Lung (tissue), 16 donors: ENCODE results near the gene ARPC4. TPM values are rescaled to one million over a fixed set of nuclear protein-coding genes. Genes with fewer than 3 reads are reported as not detected.

ENCODE experiments used
- ATAC-seq: fragments of 200-7000 bp; cut with Tn5 transposase; one replicate; pipeline ENCODE4 v1.9.1; 2020; ENCODE audit warnings: moderate number of reproducible peaks; ENCODE audit not compliant: insufficient read depth, low FRiP score
- DNase-seq, 3 donors: peaks; one replicate each; pipeline ENCODE4 v3.0.0-alpha.2; 2013 to 2017
- H3K27ac ChIP-seq, 2 donors: one replicate each; pipeline ENCODE4 v1.5.1; 2013; ENCODE audit warnings: mild to moderate bottlenecking in 2 of 2, moderate library complexity in 2 of 2, control low read depth in 1 of 2, inconsistent platforms in 1 of 2, low read depth in 1 of 2, low read length in 1 of 2
- H3K27me3 ChIP-seq, 3 donors: one replicate each; pipeline ENCODE4 v1.5.1; 2013; ENCODE audit warnings: low read length in 2 of 3; ENCODE audit not compliant: control insufficient read depth in 3 of 3, insufficient read depth in 3 of 3
- H3K36me3 ChIP-seq, 4 donors: one replicate each; pipeline ENCODE4 v1.5.1; 2013; ENCODE audit warnings: low read length in 4 of 4, mild to moderate bottlenecking in 1 of 4, moderate library complexity in 1 of 4; ENCODE audit not compliant: control insufficient read depth in 4 of 4, insufficient read depth in 4 of 4
- H3K4me1 ChIP-seq, 5 donors: one replicate each; pipeline ENCODE4 v1.5.1; 2013; ENCODE audit warnings: low read length in 5 of 5, mild to moderate bottlenecking in 2 of 5, moderate library complexity in 1 of 5; ENCODE audit not compliant: control insufficient read depth in 5 of 5, insufficient read depth in 5 of 5
- H3K4me3 ChIP-seq: one replicate; pipeline ENCODE4 v1.5.1; 2013; ENCODE audit warnings: mild to moderate bottlenecking, control low read depth, moderate library complexity
- H3K9ac ChIP-seq, 2 donors: one replicate each; pipeline ENCODE4 v1.5.1; 2013; ENCODE audit warnings: low read length in 2 of 2, control low read depth in 1 of 2; ENCODE audit not compliant: insufficient read depth in 1 of 2
- H3K9me3 ChIP-seq, 4 donors: one replicate each; pipeline ENCODE4 v1.5.1; 2013; ENCODE audit warnings: low read length in 3 of 4, mild to moderate bottlenecking in 1 of 4, moderate library complexity in 1 of 4; ENCODE audit not compliant: control insufficient read depth in 4 of 4, insufficient read depth in 3 of 4
- CTCF ChIP-seq: IDR thresholded peaks from 2 replicates; pipeline ENCODE4 v1.5.1; 2012; ENCODE audit warnings: mild to moderate bottlenecking; ENCODE audit errors: control extremely low read depth, extremely low read depth
- WGBS, 2 donors: extraction: QIAGEN DNeasy Blood & Tissue Kit; methylation state at CpG; one replicate each; pipeline ENCODE4 v1.1.7; 2013; 5-methylcytosine and 5-hydroxymethylcytosine counted together
- long read RNA-seq, 5 donors: transcript quantifications; one replicate each; lab custom pipeline, GENCODE V29; 2026
- polyA plus RNA-seq, 2 donors: library from polyadenylated mRNA; stranded (reverse); fragments of 200-250 nt; gene quantifications; one replicate each; pipeline ENCODE4 v1.2.1, GENCODE V29; 2013
- total RNA-seq, 2 donors: library from RNA; depleted of rRNA in 1 of 2; stranded (reverse); fragments of >200 nt in 1 of 2; gene quantifications; one replicate each; pipeline ENCODE4 v1.2.1, GENCODE V29; 2014 to 2021
- donor health status: control.
- donor health status: control.
- donor health status: Bipolar disorder and iron deficiency.
- donor health status: healthy.
- donor health status: DM: yes; HTN: yes; CAD: no.

ARPC4 gene
- total RNA-seq (100 to 1,000 TPM in 1 of 2 donors, 10 to 100 TPM in 1; 74.9 to 174 TPM), polyA plus RNA-seq (100 to 1,000 TPM in 1 of 2 donors, 10 to 100 TPM in 1; 85.3 to 239 TPM)
- long read RNA-seq, donor 1, transcript ARPC4-201 (6 exons, 2,582 nt) = major isoform, 49 of 130 reads
- long read RNA-seq, donor 1, partial matches to known transcripts = 77 of 130 reads
- long read RNA-seq, donor 1, other reads (novel, unspliced or antisense) = 0 of 130 reads
- long read RNA-seq, donor 2, transcript ARPC4-201 (6 exons, 2,582 nt) = major isoform, 21 of 79 reads
- long read RNA-seq, donor 2, partial matches to known transcripts = 54 of 79 reads
- long read RNA-seq, donor 2, other reads (novel, unspliced or antisense) = 0 of 79 reads
- long read RNA-seq, donor 3, transcript ARPC4-201 (6 exons, 2,582 nt) = major isoform, 29 of 29 reads
- long read RNA-seq, donor 3, partial matches to known transcripts = 0 of 29 reads
- long read RNA-seq, donor 3, other reads (novel, unspliced or antisense) = 0 of 29 reads
- long read RNA-seq, donor 4, transcript ARPC4-201 (6 exons, 2,582 nt) = major isoform, 19 of 26 reads
- long read RNA-seq, donor 4, partial matches to known transcripts = 5 of 26 reads
- long read RNA-seq, donor 4, other reads (novel, unspliced or antisense) = 0 of 26 reads
- long read RNA-seq, donor 5, transcript ARPC4-201 (6 exons, 2,582 nt) = major isoform, 52 of 68 reads
- long read RNA-seq, donor 5, partial matches to known transcripts = 10 of 68 reads
- long read RNA-seq, donor 5, other reads (novel, unspliced or antisense) = 0 of 68 reads

GRCh38 chr3:9792405-9793160 is at the start of gene ARPC4, which contains the start of gene TADA3:
Gene ARPC4 (plus strand): TSS chr3:9793082. CDS start chr3:9793122, 40 bp downstream.
Gene TADA3 (minus strand): TSS chr3:9792473. CDS start chr3:9791466, 1,007 bp downstream.
- Histone ChIP-seq H3K4me1 (peaks cover 0 to 21% (median 4%) of the 10 kb centered on the region in 5 donors), H3K27me3 (no peaks in the 10 kb centered on the region), H3K36me3 (peaks cover 9 to 22% (median 14%) of the 10 kb centered on the region in 4 donors)

GRCh38 chr3:9743548-9743947 is 49.3 kb upstream of the ARPC4 start:
- ATAC-seq = no peak
- peaks cover 57 to 83% (median 74%) of the 10 kb centered on the region in 4 donors for H3K36me3 ChIP-seq
- H3K4me3 ChIP-seq = no peak overlapping the region
- no peaks in the 10 kb centered on the region for H3K9me3 ChIP-seq
- no peak for TF ChIP-seq CTCF
- H3K27me3 ChIP-seq = no peaks in the 10 kb centered on the region
- no peak for DNase-seq
- peaks cover 0 to 3% (median 0%) of the 10 kb centered on the region in 5 donors for H3K4me1 ChIP-seq
- no peak overlapping the region for H3K27ac ChIP-seq
- 95 to 98% methylated on average over 18 of the region's 18 CpGs for WGBS, 2 donors
- H3K9ac ChIP-seq = no peak overlapping the region

More at GRCh38 chr3:9792405-9793160, at the start of gene ARPC4, which contains the start of gene TADA3:
- Histone ChIP-seq H3K9ac (peak within 1 kb of the TSS; percentile 95 to 96), H3K27ac (peak within 1 kb of the TSS; percentile 94 to 95), H3K9me3 (no peaks in the 10 kb centered on the region), H3K4me3 (peak within 1 kb of the TSS; percentile 86)
- ATAC-seq = peak; percentile 95
- TF ChIP-seq CTCF = no peak
- peak; percentile 94 to 98 (median 98) for DNase-seq
- WGBS, 2 donors = 1% methylated on average over 59 to 65 of the region's 65 CpGs

GRCh38 chr3:9744162-9744561 is 48.7 kb upstream of the ARPC4 start:
- Histone ChIP-seq H3K4me3 (no peak overlapping the region), H3K9me3 (no peaks in the 10 kb centered on the region), H3K9ac (no peak overlapping the region), H3K27ac (no peak overlapping the region), H3K4me1 (peaks cover 0 to 10% (median 0%) of the 10 kb centered on the region in 5 donors), H3K36me3 (peaks cover 57 to 78% (median 69%) of the 10 kb centered on the region in 4 donors), H3K27me3 (no peaks in the 10 kb centered on the region)
- 96 to 97% methylated on average over 13 of the region's 13 CpGs for WGBS, 2 donors
- DNase-seq (no peak), ATAC-seq (no peak)
- TF ChIP-seq CTCF = no peak
